ENCODE results near the gene ADRM1. TPM values are rescaled to one million over a fixed set of nuclear protein-coding genes. Genes with fewer than 3 reads are reported as not detected.

The ADRM1 gene
- total RNA-seq, 1 donor from 2014 or later, result 47.5 TPM

DNA sequence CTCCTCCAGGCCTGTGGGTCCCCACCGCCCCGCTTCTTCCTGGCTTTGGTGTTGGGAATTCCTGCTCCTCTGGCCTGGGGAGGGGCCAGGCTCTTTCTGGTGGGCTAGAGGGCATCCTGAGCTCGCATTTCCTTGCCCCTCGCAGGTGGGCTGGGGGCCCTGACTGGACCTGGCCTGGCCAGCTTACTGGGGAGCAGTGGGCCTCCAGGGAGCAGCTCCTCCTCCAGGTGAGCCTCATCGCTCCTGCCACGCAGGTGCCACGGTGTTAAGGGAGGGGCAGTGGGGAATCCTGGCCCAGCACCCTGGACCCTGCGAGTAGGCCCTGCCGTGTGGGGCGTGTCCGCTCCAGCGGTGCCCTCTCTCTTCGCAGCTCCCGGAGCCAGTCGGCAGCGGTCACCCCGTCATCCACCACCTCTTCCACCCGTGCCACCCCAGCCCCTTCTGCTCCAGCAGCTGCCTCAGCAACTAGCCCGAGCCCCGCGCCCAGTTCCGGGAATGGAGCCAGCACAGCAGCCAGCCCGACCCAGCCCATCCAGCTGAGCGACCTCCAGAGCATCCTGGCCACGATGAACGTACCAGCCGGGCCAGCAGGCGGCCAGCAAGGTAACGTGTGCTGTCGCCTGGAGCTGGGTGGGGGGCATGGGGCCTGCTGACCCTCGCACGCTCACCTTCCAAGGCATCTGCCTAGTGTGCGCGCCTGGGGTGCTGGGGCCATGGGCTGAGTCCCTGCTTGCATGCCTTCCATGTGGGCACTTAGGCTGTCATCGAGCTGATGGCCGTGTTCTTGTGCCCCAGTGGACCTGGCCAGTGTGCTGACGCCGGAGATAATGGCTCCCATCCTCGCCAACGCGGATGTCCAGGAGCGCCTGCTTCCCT is 4.7 kb downstream of the ADRM1 start:
- intact Hi-C loops (cut with DNase I), result no loop called here
- no peak for DNase-seq (ENCODE audit: low spot score)
- ATAC-seq, result no peak

- ATAC-seq (no peak), DNase-seq (ENCODE audit: low spot score) (no peak)
- intact Hi-C loops (cut with DNase I), result no loop called here
Measured at GRCh38 chr20:62308102-62308822, 5.5 kb downstream of the ADRM1 start.

DNA sequence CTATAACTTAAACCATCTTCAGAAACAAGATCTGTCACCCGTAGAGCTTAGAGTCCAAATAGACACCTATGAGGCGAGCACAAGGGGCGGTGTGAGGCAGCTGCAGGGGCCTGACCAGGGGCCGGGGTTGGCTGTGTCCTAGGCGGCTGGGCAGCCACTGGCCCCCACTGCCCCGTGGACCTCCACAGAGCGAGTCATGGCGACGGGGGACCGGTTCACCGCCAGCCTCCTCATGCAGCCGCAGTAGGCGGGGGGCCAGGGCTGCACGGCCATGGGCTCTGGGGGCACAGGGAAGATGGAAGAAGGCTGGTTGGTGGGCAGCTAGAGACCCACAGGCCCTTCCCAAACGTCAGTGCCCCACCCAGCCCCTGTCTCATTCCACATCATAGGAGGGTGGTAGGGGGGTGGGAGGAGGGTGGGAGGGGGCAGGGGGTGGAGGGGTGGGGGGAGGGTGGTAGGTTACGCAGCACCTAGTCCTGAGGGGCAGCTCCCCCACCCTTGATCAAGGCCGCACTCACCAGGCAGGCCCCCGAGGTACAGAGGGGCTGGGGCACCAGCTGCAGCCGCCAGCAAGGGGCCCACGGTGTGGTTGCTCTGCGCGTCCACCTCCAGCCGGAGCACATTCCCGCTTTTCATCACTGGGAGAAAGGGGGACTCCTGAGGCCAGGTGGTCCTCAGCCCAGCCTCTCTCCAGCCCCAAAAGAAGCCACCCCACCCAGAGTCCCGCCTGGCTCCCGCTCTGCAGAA is 6.6 kb downstream of the ADRM1 start:
- no peak for ATAC-seq
- intact Hi-C loops (cut with DNase I), result no loop called here
- DNase-seq (ENCODE audit: low spot score), result no peak

GRCh38 chr20:62309947-62310756 is 7.4 kb downstream of the ADRM1 start:
- intact Hi-C loops (cut with DNase I), result no loop called here
- DNase-seq (ENCODE audit: low spot score) (no peak), ATAC-seq (no peak)

- no peak for DNase-seq (ENCODE audit: low spot score)
- ATAC-seq, result no peak
- intact Hi-C loops (cut with DNase I), result no loop called here
Measured at GRCh38 chr20:62310757-62311121, 7.9 kb downstream of the ADRM1 start.

GRCh38 chr20:62311150-62311549 is 8.4 kb downstream of the ADRM1 start:
- DNase-seq (ENCODE audit: low spot score) (no peak), ATAC-seq (no peak)
- intact Hi-C loops (cut with DNase I), result no loop called here

DNA sequence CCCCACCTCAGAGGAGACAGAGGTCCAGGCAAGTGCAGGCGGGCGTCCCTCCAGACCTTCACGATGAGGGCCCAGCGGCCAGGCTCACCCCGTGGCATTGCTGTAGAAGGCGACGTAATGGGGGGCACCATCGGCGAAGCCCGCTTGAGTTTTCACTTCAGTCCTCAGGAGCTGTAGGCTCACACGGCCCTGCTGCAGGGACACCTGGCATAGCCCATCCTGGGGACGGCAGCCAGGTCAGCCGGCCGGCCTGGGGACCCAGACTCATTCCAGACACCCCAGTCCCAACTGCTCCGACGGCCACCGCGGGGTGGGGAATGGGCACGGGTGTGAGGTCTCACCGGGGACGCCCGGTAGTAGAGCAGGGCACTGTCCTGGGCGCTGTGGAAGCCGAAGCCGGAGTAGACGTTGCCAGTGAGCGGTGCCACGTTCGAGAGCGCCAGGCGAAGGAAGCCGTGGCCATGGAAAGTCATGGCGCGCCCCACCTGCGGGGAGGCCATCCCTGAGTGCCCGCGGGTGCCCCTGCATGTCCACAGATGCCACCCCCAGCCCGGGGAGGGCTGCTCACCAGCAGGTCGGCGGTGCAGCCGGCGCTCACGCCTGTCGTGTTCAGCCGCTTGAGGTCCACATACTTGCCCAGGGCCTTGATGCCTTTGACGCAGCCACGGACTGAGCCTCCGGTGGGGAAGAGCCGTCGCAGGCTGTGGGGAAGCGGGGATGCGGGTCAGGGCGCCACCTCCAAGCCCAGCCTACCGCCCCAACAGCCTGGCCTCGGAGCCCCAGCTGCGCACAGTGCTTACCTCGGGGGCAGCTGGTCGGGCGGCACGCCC is 9.2 kb downstream of the ADRM1 start:
- no peak for DNase-seq (ENCODE audit: low spot score)
- no peak for ATAC-seq
- intact Hi-C loops (cut with DNase I), result no loop called here

GRCh38 chr20:62312662-62312977 is 9.8 kb downstream of the ADRM1 start:
- DNase-seq (ENCODE audit: low spot score) (no peak), ATAC-seq (no peak)
- intact Hi-C loops (cut with DNase I), result no loop called here

DNA sequence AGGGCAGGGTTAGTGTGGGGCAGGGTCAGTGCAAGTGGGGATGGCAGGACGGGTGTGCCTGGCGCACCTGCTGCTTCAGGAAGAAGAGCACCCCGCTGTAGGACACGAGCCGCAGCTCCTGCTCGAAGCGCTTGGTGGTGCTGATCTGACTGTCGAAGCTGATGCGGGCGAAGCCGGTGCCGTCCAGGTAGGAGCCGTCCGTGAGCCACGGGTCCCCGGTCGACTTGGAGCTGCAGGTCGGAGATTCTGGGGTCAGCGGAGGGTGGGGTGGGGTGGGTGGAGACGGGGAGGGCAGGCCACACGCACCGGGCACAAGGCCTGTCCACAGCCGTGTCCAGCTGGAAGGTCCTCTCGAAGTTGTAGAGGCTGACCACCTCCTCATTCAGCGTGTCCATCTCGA is 10.2 kb downstream of the ADRM1 start:
- DNase-seq (ENCODE audit: low spot score) (no peak), ATAC-seq (no peak)
- intact Hi-C loops (cut with DNase I), result no loop called here

- DNase-seq (ENCODE audit: low spot score), result no peak
- intact Hi-C loops (cut with DNase I), result no loop called here
- no peak for ATAC-seq
Measured at GRCh38 chr20:62313460-62314338, 10.9 kb downstream of the ADRM1 start.

GRCh38 chr20:62314339-62314638 is 11.5 kb downstream of the ADRM1 start:
- ATAC-seq (no peak), DNase-seq (ENCODE audit: low spot score) (no peak)
- intact Hi-C loops (cut with DNase I), result no loop called here

GRCh38 chr20:62314711-62315302 is 12.0 kb downstream of the ADRM1 start:
- intact Hi-C loops (cut with DNase I), result no loop called here
- DNase-seq (ENCODE audit: low spot score) (no peak), ATAC-seq (no peak)

- ATAC-seq, result no peak
- intact Hi-C loops (cut with DNase I), result no loop called here
- no peak for DNase-seq (ENCODE audit: low spot score)
Measured at GRCh38 chr20:62315773-62316172, 13.0 kb downstream of the ADRM1 start.

GRCh38 chr20:62316331-62317166 is 13.8 kb downstream of the ADRM1 start:
- ATAC-seq, result no peak
- intact Hi-C loops (cut with DNase I), result no loop called here
- no peak for DNase-seq (ENCODE audit: low spot score)

- intact Hi-C loops (cut with DNase I), result no loop called here
- ATAC-seq (no peak), DNase-seq (ENCODE audit: low spot score) (no peak)
Measured at GRCh38 chr20:62317167-62317655, 14.4 kb downstream of the ADRM1 start.
